ENCODE data around the gene CACNB2. TPM values are rescaled to one million over a fixed set of nuclear protein-coding genes. Genes with fewer than 3 reads are reported as not detected.

Gene CACNB2
- polyA plus RNA-seq, 2 of the 4 experiments (the other 2 are of a cell fraction): not detected

- 16% methylated on average over 4 of the region's 4 CpGs for WGBS (ENCODE audit: missing lambda C conversion rate)
- no peak for ATAC-seq
- H3K4me2 ChIP-seq: no peak overlapping the region
- H3K27ac ChIP-seq: no peak overlapping the region
- no peak for TF ChIP-seq FOXS1 (CRISPR knock-in tag; IDR thresholded peaks at IDR 0.05)
- no peak for TF ChIP-seq FOSB (CRISPR knock-in tag; IDR thresholded peaks at IDR 0.05)
- TF ChIP-seq POLR2AphosphoS2 (conservative IDR thresholded peaks at IDR 0.05; ENCODE audit: low read length): no peak
- no peak for TF ChIP-seq NR3C1 (IDR thresholded peaks at IDR 0.05)
- TF ChIP-seq E2F6 (IDR thresholded peaks at IDR 0.05; ENCODE audit: borderline replicate concordance, low read depth): no peak
- TF ChIP-seq CTCF (IDR thresholded peaks at IDR 0.05): no peak
- no peak for TF ChIP-seq RCOR1 (IDR thresholded peaks at IDR 0.05; ENCODE audit: low read depth, low read length)
- TF ChIP-seq CHD4 (IDR thresholded peaks at IDR 0.05; ENCODE audit: borderline replicate concordance): no peak
- no peak for TF ChIP-seq RFX5 (IDR thresholded peaks at IDR 0.05)
- no peak for TF ChIP-seq REST (IDR thresholded peaks at IDR 0.05)
- no peak for TF ChIP-seq ZC3H11A (IDR thresholded peaks at IDR 0.05)
- no peak for TF ChIP-seq SMC3 (IDR thresholded peaks at IDR 0.05)
- TF ChIP-seq HOXA7 (CRISPR knock-in tag; IDR thresholded peaks at IDR 0.05): no peak
- no peak for TF ChIP-seq NPAS2 (CRISPR knock-in tag; IDR thresholded peaks at IDR 0.05; ENCODE audit: borderline replicate concordance)
- TF ChIP-seq MAZ (IDR thresholded peaks at IDR 0.05; ENCODE audit: borderline replicate concordance, low read depth, low read length): no peak
- no peak for FAIRE-seq
- no peaks in the 10 kb centered on the region for H3K9me3 ChIP-seq
- DNase-seq (ENCODE audit: low read depth in 1 of 2, low spot score in 1 of 2): no peak
- H3K4me1 ChIP-seq: peaks cover 9% of the 10 kb centered on the region; the same call in 1 of the 3 replicates
- ChIA-PET POLR2A (no interaction called here), CTCF (no interaction called here)
- H3K4me3 ChIP-seq: no peak overlapping the region
Observed at GRCh38 chr10:18142151-18142550, 1.9 kb downstream of the CACNB2 start.

- H3K4me1 ChIP-seq: peaks cover 9% of the 10 kb centered on the region; the same call in 1 of the 3 replicates
- TF ChIP-seq RARB (CRISPR knock-in tag; IDR thresholded peaks at IDR 0.05) (no peak), TFCP2L1 (CRISPR knock-in tag; IDR thresholded peaks at IDR 0.05) (no peak), CBX2 (IDR thresholded peaks at IDR 0.05; ENCODE audit: borderline replicate concordance, low read depth) (no peak), EHF (CRISPR knock-in tag; IDR thresholded peaks at IDR 0.05) (no peak), RNF2 (IDR thresholded peaks at IDR 0.05; ENCODE audit: borderline replicate concordance, low read depth) (no peak), SREBF2 (IDR thresholded peaks at IDR 0.05) (no peak), NR3C1 (IDR thresholded peaks at IDR 0.05) (no peak), TP53 (CRISPR knock-in tag; IDR thresholded peaks at IDR 0.05) (no peak), HEYL (CRISPR knock-in tag; IDR thresholded peaks at IDR 0.05) (no peak), EP300 (IDR thresholded peaks at IDR 0.05) (no peak), ATOH8 (CRISPR knock-in tag; IDR thresholded peaks at IDR 0.05; ENCODE audit: low read depth) (no peak), BCL3 (IDR thresholded peaks at IDR 0.05) (no peak), NFE2L2 (conservative IDR thresholded peaks at IDR 0.05; ENCODE audit: low read length) (no peak), BHLHE40 (IDR thresholded peaks at IDR 0.05; ENCODE audit: low read depth, low read length) (no peak), MYC (IDR thresholded peaks at IDR 0.05; ENCODE audit: borderline replicate concordance, low read length) (no peak)
- ATAC-seq: no peak
- no peak overlapping the region for H3K4me2 ChIP-seq
- H3K4me3 ChIP-seq: no peak overlapping the region
- H3K9me3 ChIP-seq: no peaks in the 10 kb centered on the region
- no peak for DNase-seq (ENCODE audit: low read depth in 1 of 2, low spot score in 1 of 2)
- ChIA-PET POLR2A (no interaction called here), CTCF (interaction anchor here (1.2 kb wide), 1 partner anchor 39 kb away, joined by 4 read pairs; no protein-coding TSS in a partner anchor)
- WGBS (ENCODE audit: missing lambda C conversion rate): 7% methylated on average over 1 of the region's 1 CpG
- no peak for FAIRE-seq
- H3K27ac ChIP-seq: no peak overlapping the region
Observed at GRCh38 chr10:18144396-18144795, 4.2 kb downstream of the CACNB2 start.

Measured in A549 (cell line).